Endodermal cell (in vitro differentiated cells): Measurements from ENCODE around the gene ANO3. TPM values are rescaled to one million over a fixed set of nuclear protein-coding genes. Genes with fewer than 3 reads are reported as not detected.

Experiments
- DNase-seq: peaks from one replicate; pipeline ENCODE4 v3.0.0-alpha.2; 2017
- H3K27ac ChIP-seq: 2 replicates; pipeline ENCODE4 v1.5.1; 2013; ENCODE audit warnings: mild to moderate bottlenecking, low read depth, low read length, moderate library complexity
- H3K27me3 ChIP-seq: 2 replicates; pipeline ENCODE4 v1.6.1; 2013; ENCODE audit warnings: mild to moderate bottlenecking, low read length, moderate library complexity; ENCODE audit not compliant: insufficient read depth, control insufficient read depth, poor library complexity, severe bottlenecking
- H3K36me3 ChIP-seq: 2 replicates; pipeline ENCODE4 v1.7.0; 2013; ENCODE audit warnings: mild to moderate bottlenecking, low read length, moderate library complexity; ENCODE audit not compliant: control insufficient read depth, insufficient read depth
- H3K4me1 ChIP-seq: one replicate; pipeline ENCODE4 v1.7.0; 2013; ENCODE audit warnings: low read length; ENCODE audit not compliant: control insufficient read depth, insufficient read depth
- H3K4me3 ChIP-seq: 2 replicates; pipeline ENCODE4 v1.5.1; 2013; ENCODE audit warnings: mild to moderate bottlenecking, low read length, moderate library complexity
- H3K9ac ChIP-seq: 2 replicates; pipeline ENCODE4 v1.6.1; 2013; ENCODE audit warnings: mild to moderate bottlenecking, low read length, moderate library complexity; ENCODE audit not compliant: poor library complexity, severe bottlenecking; ENCODE audit errors: extremely low read depth
- H3K9me3 ChIP-seq: 2 replicates; pipeline ENCODE4 v1.6.1; 2013; ENCODE audit warnings: mild to moderate bottlenecking, low read length, moderate library complexity; ENCODE audit not compliant: control insufficient read depth
- H3K27ac Mint-ChIP-seq: 2 replicates; pipeline ENCODE4 v1.8.0; 2020; ENCODE audit warnings: mixed read lengths
- H3K27me3 Mint-ChIP-seq: 2 replicates; pipeline ENCODE4 v1.8.0; 2021; ENCODE audit warnings: mild to moderate bottlenecking, mixed read lengths; ENCODE audit not compliant: insufficient read depth
- H3K36me3 Mint-ChIP-seq: 2 replicates; pipeline ENCODE4 v1.8.0; 2020; ENCODE audit warnings: low read depth, mixed read lengths
- H3K4me1 Mint-ChIP-seq: 2 replicates; pipeline ENCODE4 v1.8.0; 2020; ENCODE audit warnings: mixed read lengths
- H3K4me3 Mint-ChIP-seq: 2 replicates; pipeline ENCODE4 v1.8.0; 2020; ENCODE audit warnings: mild to moderate bottlenecking, moderate library complexity, mixed read lengths
- H3K9me3 Mint-ChIP-seq: 2 replicates; pipeline ENCODE4 v1.8.0; 2020; ENCODE audit warnings: mild to moderate bottlenecking, mixed read lengths
- CTCF ChIP-seq: fragments of 200-600 bp; sonication (generic); conservative IDR thresholded peaks from 2 replicates; pipeline ENCODE4 v1.5.0; 2021; ENCODE audit warnings: antibody characterized with exemption, mild to moderate bottlenecking
- WGBS, 2 experiments: methylation state at CpG; one replicate each; pipeline versions ENCODE4 v1.1.5 to v1.1.7; 2013; ENCODE audit warnings: missing lambda C conversion rate in 2 of 2, mixed read lengths in 1 of 2; ENCODE audit not compliant: insufficient coverage in 1 of 2, insufficient read length in 1 of 2; 5-methylcytosine and 5-hydroxymethylcytosine counted together
- total RNA-seq, 2 donors: library from RNA; stranded (reverse); fragmentation: NEBNext Ultra II Directional in 1 of 2; extraction: Animal tissue kit (Norgen Biotek cat#: 25700) in 1 of 2; gene quantifications; 2 replicates in 1 of 2; 3 replicates in 1 of 2; pipeline ENCODE4 v1.2.1, GENCODE V29; 2021

ANO3 gene
- total RNA-seq, 2 donors from 2014 or later, result not detected

DNA sequence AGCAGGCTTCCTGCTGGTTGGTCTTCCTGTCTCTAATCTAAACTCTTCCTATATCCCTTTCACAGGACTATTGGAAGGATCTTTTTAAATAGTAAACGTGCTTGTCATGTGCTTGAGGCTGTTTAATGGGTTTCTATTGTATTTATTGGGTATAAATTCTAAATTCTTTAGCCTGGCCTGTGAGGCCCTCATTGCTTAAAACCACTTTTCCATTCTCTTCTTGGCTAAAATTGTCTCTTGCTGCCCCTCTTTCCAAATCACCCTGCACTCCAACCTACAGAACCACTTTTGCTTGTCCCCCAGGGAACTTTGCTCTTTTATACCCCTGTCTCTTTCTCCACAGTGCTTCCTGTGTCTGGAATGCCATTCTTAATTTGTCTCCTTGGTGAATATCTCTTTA lies 286.5 kb downstream of the ANO3 start:
- H3K4me3 Mint-ChIP-seq, result no peak overlapping the region
- peaks cover 5% of the 10 kb centered on the region for H3K9me3 ChIP-seq
- TF ChIP-seq CTCF, result no peak
- H3K36me3 ChIP-seq, result no peaks in the 10 kb centered on the region
- DNase-seq, result no peak
- no CpG with 5 or more reads among the region's 1 CpG for WGBS, 2 experiments
- no peaks in the 10 kb centered on the region for H3K27me3 ChIP-seq
- no peaks in the 10 kb centered on the region for H3K36me3 Mint-ChIP-seq
- H3K27me3 Mint-ChIP-seq, result no peaks in the 10 kb centered on the region
- H3K9me3 Mint-ChIP-seq, result no peaks in the 10 kb centered on the region
- peaks cover 6% of the 10 kb centered on the region for H3K4me1 Mint-ChIP-seq
- no peak overlapping the region for H3K4me3 ChIP-seq
- H3K4me1 ChIP-seq, result no peaks in the 10 kb centered on the region
- H3K27ac Mint-ChIP-seq, result no peak overlapping the region
- no peak overlapping the region for H3K9ac ChIP-seq
- peak overlapping the region; percentile 4 for H3K27ac ChIP-seq

DNA sequence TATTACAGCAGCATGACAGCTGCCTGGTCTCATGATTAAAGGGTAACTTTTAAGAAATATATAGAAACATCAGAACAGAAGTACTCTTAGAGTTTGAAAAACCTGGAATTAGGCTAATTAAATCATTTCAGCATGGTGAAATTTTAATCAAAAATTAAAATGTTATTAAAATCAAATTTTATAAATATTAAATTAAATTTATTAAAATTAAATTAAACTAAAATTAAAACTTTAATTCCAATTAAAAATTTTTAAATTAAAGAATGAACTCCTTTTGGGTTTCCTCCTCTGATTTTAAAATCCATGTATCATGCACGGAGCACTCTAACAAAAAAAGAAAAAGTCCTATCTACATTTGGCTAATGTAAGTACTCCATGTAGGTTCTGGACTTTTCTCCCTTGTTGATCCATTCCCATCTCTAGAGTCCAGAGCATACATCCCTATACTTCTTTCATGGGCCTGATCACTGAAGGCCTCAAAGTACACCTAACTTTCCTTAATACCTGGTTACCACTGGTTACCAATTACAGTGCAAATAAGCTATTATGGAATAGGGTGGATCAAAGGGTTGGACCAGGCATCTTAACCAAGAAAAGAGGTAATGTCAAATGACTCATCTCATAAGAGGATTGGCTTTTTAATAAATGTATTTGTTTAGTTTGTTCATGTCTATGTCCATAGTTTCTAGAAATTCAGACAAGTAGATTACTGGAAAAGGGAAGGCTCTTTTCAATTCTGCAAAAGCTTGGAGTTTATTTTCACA lies 288.5 kb downstream of the ANO3 start:
- Histone ChIP-seq H3K9ac (no peak overlapping the region), H3K4me1 (no peaks in the 10 kb centered on the region), H3K9me3 (no peaks in the 10 kb centered on the region), H3K27ac (no peak overlapping the region), H3K36me3 (no peaks in the 10 kb centered on the region), H3K4me3 (no peak overlapping the region), H3K27me3 (no peaks in the 10 kb centered on the region)
- no peak for TF ChIP-seq CTCF
- H3K36me3 Mint-ChIP-seq, result no peaks in the 10 kb centered on the region
- peaks cover 6% of the 10 kb centered on the region for H3K4me1 Mint-ChIP-seq
- H3K27me3 Mint-ChIP-seq, result no peaks in the 10 kb centered on the region
- H3K4me3 Mint-ChIP-seq, result no peak overlapping the region
- WGBS, 2 experiments, result 90% methylated on average over 1 of the region's 1 CpG; no CpG with 5 or more reads in 1 of the 2 experiments
- no peak for DNase-seq
- no peak overlapping the region for H3K27ac Mint-ChIP-seq
- no peaks in the 10 kb centered on the region for H3K9me3 Mint-ChIP-seq

GRCh38 chr11:26621132-26621531 lies 289.2 kb downstream of the ANO3 start:
- no peak overlapping the region for H3K27ac Mint-ChIP-seq
- no peak overlapping the region for H3K9ac ChIP-seq
- H3K4me3 ChIP-seq, result no peak overlapping the region
- H3K27me3 Mint-ChIP-seq, result no peaks in the 10 kb centered on the region
- no peak overlapping the region for H3K4me3 Mint-ChIP-seq
- H3K9me3 ChIP-seq, result no peaks in the 10 kb centered on the region
- no peaks in the 10 kb centered on the region for H3K36me3 ChIP-seq
- H3K27ac ChIP-seq, result no peak overlapping the region
- no peaks in the 10 kb centered on the region for H3K9me3 Mint-ChIP-seq
- H3K4me1 Mint-ChIP-seq, result peaks cover 6% of the 10 kb centered on the region
- H3K27me3 ChIP-seq, result no peaks in the 10 kb centered on the region
- no peaks in the 10 kb centered on the region for H3K36me3 Mint-ChIP-seq
- no peak for DNase-seq
- no peak for TF ChIP-seq CTCF
- no peaks in the 10 kb centered on the region for H3K4me1 ChIP-seq
